GM18873 (cell line): ENCODE measurements around the gene ATXN3.
"Not testable (repeated sequence)": the region's sequence is repeated elsewhere in the genome, so short reads cannot be mapped to it uniquely, and the experiment has no call there.

ENCODE experiments used
- ATAC-seq: cut with Tn5 transposase; IDR thresholded peaks from one replicate; pipeline ENCODE4 v1.9.1; 2021; ENCODE audit warnings: mild to moderate bottlenecking, moderate library complexity, moderate number of reproducible peaks; ENCODE audit not compliant: unreplicated experiment, low FRiP score

Gene ATXN3

GRCh38 chr14:92088494-92088893, 17.9 kb downstream of the ATXN3 start:
- no peak for ATAC-seq

GRCh38 chr14:92074555-92074954, 31.8 kb downstream of the ATXN3 start:
- no peak for ATAC-seq

- no peak for ATAC-seq
Measured at GRCh38 chr14:92058006-92058917, 48.1 kb downstream of the ATXN3 start.

GRCh38 chr14:92049781-92050180, 56.6 kb downstream of the ATXN3 start:
- no peak for ATAC-seq

GRCh38 chr14:92049221-92049620, 57.2 kb downstream of the ATXN3 start:
- not testable (repeated sequence) for ATAC-seq

- ATAC-seq = not testable (repeated sequence)
Measured at GRCh38 chr14:92045904-92046303, 60.5 kb downstream of the ATXN3 start.

- not testable (repeated sequence) for ATAC-seq
Measured at GRCh38 chr14:92041766-92042165, 64.6 kb downstream of the ATXN3 start.

GRCh38 chr14:92041203-92041602, 65.2 kb downstream of the ATXN3 start:
- ATAC-seq = no peak

- ATAC-seq = no peak
Measured at GRCh38 chr14:92040431-92041051, 65.8 kb downstream of the ATXN3 start.

GRCh38 chr14:92039719-92040430, 66.5 kb downstream of the ATXN3 start, which contains the start of gene TRIP11:
Gene TRIP11 (minus strand): TSS chr14:92040059. CDS start chr14:92039685, 374 bp downstream.
- ATAC-seq = peak; percentile 89

GRCh38 chr14:92039063-92039718, 67.2 kb downstream of the ATXN3 start:
- ATAC-seq = peak; percentile 20

- no peak for ATAC-seq
Measured at GRCh38 chr14:92037989-92038388, 68.4 kb downstream of the ATXN3 start.

- ATAC-seq = no peak
Measured at GRCh38 chr14:92035890-92036289, 70.5 kb downstream of the ATXN3 start.

GRCh38 chr14:92033906-92034687, 72.3 kb downstream of the ATXN3 start:
- ATAC-seq = no peak

GRCh38 chr14:92033433-92033832, 72.9 kb downstream of the ATXN3 start:
- no peak for ATAC-seq

- ATAC-seq = no peak
Measured at GRCh38 chr14:92026548-92027190, 79.7 kb downstream of the ATXN3 start.

- ATAC-seq = no peak
Measured at GRCh38 chr14:92022036-92022435, 84.3 kb downstream of the ATXN3 start.

GRCh38 chr14:92021523-92021922, 84.9 kb downstream of the ATXN3 start:
- ATAC-seq = no peak

- no peak for ATAC-seq
Measured at GRCh38 chr14:92014040-92014439, 92.3 kb downstream of the ATXN3 start.
